Muscle of leg (tissue), 11 donors: Measurements from ENCODE around the gene MOB3B. TPM values are rescaled to one million over a fixed set of nuclear protein-coding genes. Genes with fewer than 3 reads are reported as not detected.

Experiments used
- DNase-seq: peaks from one replicate; pipeline ENCODE4 v3.0.0; 2013
- H3K27ac ChIP-seq: one replicate; pipeline ENCODE4 v1.5.1; 2013; ENCODE audit warnings: mild to moderate bottlenecking, low read length, control low read depth
- H3K27me3 ChIP-seq: one replicate; pipeline ENCODE4 v1.6.1; 2013; ENCODE audit warnings: low read length; ENCODE audit not compliant: control insufficient read depth, insufficient read depth
- H3K36me3 ChIP-seq: one replicate; pipeline ENCODE4 v1.6.1; 2013; ENCODE audit warnings: low read length; ENCODE audit not compliant: control insufficient read depth, insufficient read depth
- H3K4me1 ChIP-seq: one replicate; pipeline ENCODE4 v1.6.1; 2013; ENCODE audit warnings: low read length; ENCODE audit not compliant: control insufficient read depth, insufficient read depth
- H3K4me3 ChIP-seq: one replicate; pipeline ENCODE4 v1.5.1; 2013; ENCODE audit warnings: low read length, control low read depth
- H3K9me3 ChIP-seq: replicated peaks from 2 replicates; pipeline ENCODE4 v1.6.1; 2013; ENCODE audit warnings: low read depth, low read length; ENCODE audit not compliant: control insufficient read depth
- WGBS: methylation state at CpG from one replicate; pipeline ENCODE4 v1.1.5; 2013; ENCODE audit warnings: missing lambda C conversion rate; ENCODE audit not compliant: insufficient coverage; 5-methylcytosine and 5-hydroxymethylcytosine counted together
- polyA plus RNA-seq, 8 donors: library from polyadenylated mRNA; unstranded; fragments of 120-200 nt; gene quantifications; one replicate each; pipeline versions ENCODE4 v1.2.1 to v1.2.3, GENCODE V29; 2013; ENCODE audit warnings: inconsistent platforms in 1 of 8, low replicate concordance in 1 of 8; ENCODE audit not compliant: insufficient read length in 8 of 8, insufficient read depth in 1 of 8
- total RNA-seq: library from RNA; stranded (reverse); fragments of 120-200 nt; gene quantifications from one replicate; pipeline ENCODE4 v1.2.4, GENCODE V29; 2013

The MOB3B gene
- total and polyA plus RNA-seq, 9 donors, result 1.4 to 4.3 (median 2.6) TPM

- Histone ChIP-seq H3K9me3 (no peaks in the 10 kb centered on the region), H3K4me3 (no peak overlapping the region), H3K27ac (peak overlapping the region; percentile 80), H3K27me3 (no peaks in the 10 kb centered on the region), H3K4me1 (peaks cover 17% of the 10 kb centered on the region), H3K36me3 (no peaks in the 10 kb centered on the region)
- 9% methylated on average over 2 of the region's 4 CpGs for WGBS
- peak; percentile 98 for DNase-seq
Measured at GRCh38 chr9:27414220-27414761, 115.3 kb downstream of the MOB3B start.

GRCh38 chr9:27413511-27414219 is 115.9 kb downstream of the MOB3B start:
- H3K27ac ChIP-seq, result peak overlapping the region; percentile 80

GRCh38 chr9:27412963-27413362 is 116.7 kb downstream of the MOB3B start:
- peak overlapping the region; percentile 36 for H3K4me3 ChIP-seq
- peak; percentile 36 for DNase-seq
- peaks cover 22% of the 10 kb centered on the region for H3K4me1 ChIP-seq
- no peaks in the 10 kb centered on the region for H3K27me3 ChIP-seq
- peak overlapping the region; percentile 80 for H3K27ac ChIP-seq
- no CpG with 5 or more reads among the region's 2 CpGs for WGBS
- no peaks in the 10 kb centered on the region for H3K9me3 ChIP-seq
- no peaks in the 10 kb centered on the region for H3K36me3 ChIP-seq

More at GRCh38 chr9:27413511-27414219, 115.9 kb downstream of the MOB3B start:
- Histone ChIP-seq H3K36me3 (no peaks in the 10 kb centered on the region), H3K4me3 (peak overlapping the region; percentile 36), H3K27me3 (no peaks in the 10 kb centered on the region), H3K4me1 (peaks cover 18% of the 10 kb centered on the region), H3K9me3 (no peaks in the 10 kb centered on the region)
- 26% methylated on average over 3 of the region's 6 CpGs for WGBS
- DNase-seq, result no peak

GRCh38 chr9:27412081-27412480 is 117.5 kb downstream of the MOB3B start:
- Histone ChIP-seq H3K27me3 (no peaks in the 10 kb centered on the region), H3K9me3 (no peaks in the 10 kb centered on the region), H3K4me1 (peaks cover 24% of the 10 kb centered on the region), H3K4me3 (no peak overlapping the region), H3K36me3 (no peaks in the 10 kb centered on the region), H3K27ac (no peak overlapping the region)
- WGBS, result no CpG with 5 or more reads among the region's 3 CpGs
- DNase-seq, result no peak

- no CpG with 5 or more reads among the region's 2 CpGs for WGBS
- Histone ChIP-seq H3K27me3 (no peaks in the 10 kb centered on the region), H3K36me3 (no peaks in the 10 kb centered on the region), H3K27ac (no peak overlapping the region), H3K4me1 (peaks cover 13% of the 10 kb centered on the region), H3K9me3 (no peaks in the 10 kb centered on the region), H3K4me3 (no peak overlapping the region)
- DNase-seq, result no peak
Measured at GRCh38 chr9:27408482-27408881, 121.1 kb downstream of the MOB3B start.

- Histone ChIP-seq H3K27ac (no peak overlapping the region), H3K4me3 (no peak overlapping the region), H3K4me1 (peaks cover 12% of the 10 kb centered on the region), H3K9me3 (no peaks in the 10 kb centered on the region), H3K36me3 (no peaks in the 10 kb centered on the region), H3K27me3 (no peaks in the 10 kb centered on the region)
- no CpG with 5 or more reads among the region's 5 CpGs for WGBS
- no peak for DNase-seq
Measured at GRCh38 chr9:27408001-27408400, 121.6 kb downstream of the MOB3B start.

GRCh38 chr9:27407491-27407890 is 122.1 kb downstream of the MOB3B start:
- Histone ChIP-seq H3K9me3 (no peaks in the 10 kb centered on the region), H3K4me1 (peaks cover 9% of the 10 kb centered on the region), H3K36me3 (no peaks in the 10 kb centered on the region), H3K27ac (no peak overlapping the region), H3K27me3 (no peaks in the 10 kb centered on the region), H3K4me3 (no peak overlapping the region)
- WGBS, result 62% methylated on average over 1 of the region's 1 CpG
- DNase-seq, result no peak

- DNase-seq, result no peak
- Histone ChIP-seq H3K4me3 (no peak overlapping the region), H3K36me3 (no peaks in the 10 kb centered on the region), H3K27me3 (no peaks in the 10 kb centered on the region), H3K27ac (no peak overlapping the region), H3K9me3 (no peaks in the 10 kb centered on the region), H3K4me1 (peaks cover 9% of the 10 kb centered on the region)
Measured at GRCh38 chr9:27404661-27405060, 125.0 kb downstream of the MOB3B start.

GRCh38 chr9:27402626-27403025 is 127.0 kb downstream of the MOB3B start:
- H3K36me3 ChIP-seq, result no peaks in the 10 kb centered on the region
- no peaks in the 10 kb centered on the region for H3K9me3 ChIP-seq
- WGBS, result 14% methylated on average over 2 of the region's 2 CpGs
- H3K27me3 ChIP-seq, result peaks cover 2% of the 10 kb centered on the region
- DNase-seq, result peak; percentile 45
- no peak overlapping the region for H3K4me3 ChIP-seq
- H3K4me1 ChIP-seq, result peaks cover 2% of the 10 kb centered on the region
- H3K27ac ChIP-seq, result no peak overlapping the region

GRCh38 chr9:27400334-27400880 is 129.2 kb downstream of the MOB3B start:
- Histone ChIP-seq H3K4me3 (no peak overlapping the region), H3K9me3 (no peaks in the 10 kb centered on the region), H3K27ac (no peak overlapping the region), H3K27me3 (peaks cover 2% of the 10 kb centered on the region), H3K4me1 (peaks cover 2% of the 10 kb centered on the region), H3K36me3 (no peaks in the 10 kb centered on the region)
- DNase-seq, result no peak
- 96% methylated on average over 2 of the region's 3 CpGs for WGBS
